OCI-M2 (cell line): ENCODE results near the gene PLEKHH2.

Source experiments
- DNase-seq: peaks from one replicate; lab custom pipeline; 2025; ENCODE audit not compliant: unreplicated experiment; lab: John Stamatoyannopoulos, UW

PLEKHH2 gene

DNA sequence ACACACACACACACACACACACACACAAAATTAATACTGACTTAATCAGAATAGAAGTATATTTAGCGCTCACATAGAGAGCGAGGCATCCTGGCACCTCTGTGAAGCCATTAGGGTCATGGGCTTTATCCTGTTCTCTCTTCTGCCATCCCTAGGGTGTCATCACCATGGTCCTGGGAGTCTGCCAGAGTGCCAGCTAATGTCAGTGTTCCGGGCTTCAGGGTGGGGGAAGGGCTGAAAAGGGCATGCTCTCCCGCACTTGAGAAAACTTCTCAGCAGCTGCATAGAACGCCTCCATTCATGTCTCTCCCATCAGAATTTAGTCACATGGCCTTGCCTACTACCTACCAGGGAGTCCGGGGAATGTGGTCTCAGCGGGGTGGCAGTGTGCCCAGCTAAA is 117.1 kb downstream of the PLEKHH2 start:
- no peak for DNase-seq

DNA sequence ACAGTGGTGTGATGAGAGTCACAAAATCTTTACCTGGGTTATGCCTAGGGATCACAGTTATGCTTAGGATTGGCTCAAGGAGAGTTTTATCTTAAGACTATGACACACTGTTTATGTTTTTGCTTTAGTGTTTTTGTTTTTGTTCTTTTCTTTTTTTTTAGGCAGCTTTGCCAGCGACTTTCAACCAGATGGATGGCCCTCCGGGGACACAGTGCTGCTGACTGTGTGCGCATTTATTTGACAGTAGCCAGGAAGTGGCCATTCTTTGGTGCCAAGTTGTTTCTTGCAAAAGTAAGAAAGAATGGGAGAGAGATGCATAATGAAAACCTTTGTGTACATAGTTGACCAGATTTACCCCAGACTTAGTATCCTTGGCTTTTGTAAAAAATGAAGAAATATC is 121.7 kb downstream of the PLEKHH2 start:
- no peak for DNase-seq

DNA sequence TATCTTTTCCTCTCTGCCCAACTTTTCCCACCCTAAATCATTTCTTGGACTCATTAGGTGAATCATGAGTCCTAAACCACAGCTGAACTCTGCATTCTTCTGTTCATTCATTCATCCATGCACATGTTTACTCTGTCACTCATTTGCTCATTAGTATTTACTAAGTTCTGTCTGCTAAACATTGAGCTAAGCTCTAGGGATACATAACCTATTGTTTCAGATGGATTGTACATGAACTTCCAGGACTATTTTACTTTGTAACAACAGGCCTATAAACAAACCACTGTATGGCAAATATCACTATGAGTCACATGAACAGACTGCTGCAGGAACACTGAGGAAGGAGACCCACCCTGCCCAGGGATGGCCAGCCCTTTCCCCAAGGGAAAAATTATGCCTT is 122.1 kb downstream of the PLEKHH2 start:
- DNase-seq, result no peak

DNA sequence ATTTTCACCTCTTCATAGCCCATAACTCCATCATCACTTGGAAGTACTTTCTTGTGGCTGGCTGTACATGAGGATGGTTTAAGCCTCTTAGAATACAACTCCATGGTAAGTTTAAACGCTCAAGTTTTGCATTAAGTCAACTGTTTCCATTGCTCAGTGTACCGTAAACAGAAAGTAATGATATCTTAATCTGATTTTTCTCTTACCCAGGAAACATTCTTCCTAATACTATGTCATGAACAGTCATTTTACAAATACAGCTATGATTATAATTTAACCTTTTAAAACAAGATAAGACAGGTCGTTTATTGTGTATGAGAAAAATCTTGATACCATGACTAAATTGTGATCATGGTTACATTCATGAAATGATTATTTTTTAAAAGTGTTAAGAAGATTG is 125.2 kb downstream of the PLEKHH2 start:
- DNase-seq, result no peak

DNA sequence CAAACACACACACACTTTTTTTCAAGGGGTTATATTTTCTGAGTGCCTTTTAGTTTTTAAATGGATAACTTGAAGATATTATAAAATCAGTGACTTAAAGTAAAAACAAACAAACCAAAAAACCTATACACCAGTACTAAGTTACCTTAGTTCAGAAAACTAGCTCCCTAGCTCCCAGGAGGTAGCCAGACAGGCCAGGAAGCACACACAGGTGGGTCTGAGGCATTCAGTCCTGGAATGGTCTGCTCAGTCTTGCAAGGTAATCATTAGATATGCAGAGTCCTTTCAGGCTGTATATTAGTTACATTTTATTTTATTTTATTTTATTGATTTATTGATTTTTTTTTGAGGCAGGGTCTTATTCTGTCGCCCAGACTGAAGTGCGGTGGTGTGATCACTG is 126.0 kb downstream of the PLEKHH2 start:
- DNase-seq, result no peak

DNA sequence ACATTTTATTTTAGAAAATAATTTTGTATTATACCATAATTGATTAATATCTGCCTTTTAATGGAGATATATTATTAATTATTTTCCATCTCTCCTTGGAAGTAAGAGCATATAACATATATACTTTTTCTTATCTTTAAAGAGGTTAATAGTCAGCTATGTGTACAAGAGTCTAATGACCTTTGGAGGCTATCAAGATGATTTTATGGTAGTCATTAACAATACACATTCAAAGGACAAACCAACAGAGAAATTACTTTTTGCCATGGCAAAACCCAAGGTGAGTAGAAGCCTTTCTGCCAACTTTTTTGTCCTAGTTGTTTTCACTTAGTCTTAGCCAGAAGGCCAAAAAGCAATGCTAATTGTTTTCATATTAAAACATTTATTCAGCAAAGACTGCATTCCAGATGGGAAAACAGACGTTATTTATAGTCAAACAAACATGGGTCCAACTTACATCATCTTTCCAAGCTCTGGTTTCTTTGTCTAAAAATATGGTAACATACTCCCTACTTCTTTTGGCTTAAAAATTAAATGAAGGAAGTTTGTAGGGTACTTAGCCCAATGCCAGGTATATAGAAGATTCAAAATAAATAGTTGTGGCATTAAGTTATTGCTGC is 127.1 kb downstream of the PLEKHH2 start:
- DNase-seq, result no peak

DNA sequence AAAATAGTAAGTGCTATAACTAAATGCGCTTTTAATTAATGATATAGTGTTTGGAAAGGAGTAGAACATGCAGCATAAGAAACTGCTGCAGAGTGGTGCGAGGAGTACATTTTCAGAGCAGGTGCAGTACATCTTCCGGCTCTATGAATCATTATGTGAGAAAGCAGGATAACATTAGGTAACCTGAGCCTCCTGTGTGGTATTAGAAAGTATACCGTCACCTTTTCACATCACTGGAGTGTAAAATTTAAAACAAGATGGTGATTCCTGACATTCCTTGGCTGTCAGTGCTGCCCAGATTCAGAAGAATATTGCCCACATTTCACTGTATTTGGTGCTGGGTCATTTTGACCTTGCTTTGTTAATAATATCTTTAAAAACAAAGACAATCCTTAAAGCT is 128.9 kb downstream of the PLEKHH2 start:
- DNase-seq, result no peak

DNA sequence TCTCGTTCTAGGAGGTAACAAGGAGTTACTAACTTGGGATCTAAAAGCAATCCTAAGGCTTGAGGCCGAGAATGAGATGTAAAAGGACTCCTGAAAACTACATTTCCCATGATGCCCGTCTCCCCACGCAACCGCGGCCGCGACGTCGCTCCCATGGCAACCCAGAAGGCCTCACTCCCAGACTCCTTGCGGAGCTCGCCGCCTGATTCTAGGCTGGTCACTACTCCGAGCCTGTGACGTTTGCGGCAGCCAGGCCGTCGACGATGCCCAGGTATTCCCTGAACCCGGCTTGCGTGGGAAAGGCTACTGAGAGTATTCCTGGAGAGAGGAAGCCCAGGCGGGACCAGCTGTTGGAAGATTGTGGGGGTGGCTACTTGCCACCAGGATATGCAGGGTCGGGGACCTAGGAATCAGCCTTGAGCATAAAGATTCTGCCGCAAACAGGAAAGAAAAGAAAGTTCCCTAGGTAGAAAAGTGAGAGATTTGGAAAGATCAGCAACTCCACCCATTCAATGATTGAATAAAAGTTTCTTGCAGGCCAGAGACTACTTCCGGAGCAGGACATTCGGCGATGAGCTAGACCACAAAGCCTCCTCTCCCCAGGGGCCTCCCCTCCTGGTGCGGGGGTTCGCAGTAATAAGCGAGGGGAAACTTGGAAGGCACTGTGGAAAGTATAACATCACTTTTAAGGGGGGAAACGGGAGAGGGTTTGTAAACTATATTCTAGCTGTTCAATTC is 137.0 kb downstream of the PLEKHH2 start, which contains the start of gene DYNC2LI1:
TSS of gene DYNC2LI1 (plus strand) at position 164 of the 738 bp plus-strand sequence. CDS start at position 264, 100 bp downstream.
- peak; percentile 22 for DNase-seq

DNA sequence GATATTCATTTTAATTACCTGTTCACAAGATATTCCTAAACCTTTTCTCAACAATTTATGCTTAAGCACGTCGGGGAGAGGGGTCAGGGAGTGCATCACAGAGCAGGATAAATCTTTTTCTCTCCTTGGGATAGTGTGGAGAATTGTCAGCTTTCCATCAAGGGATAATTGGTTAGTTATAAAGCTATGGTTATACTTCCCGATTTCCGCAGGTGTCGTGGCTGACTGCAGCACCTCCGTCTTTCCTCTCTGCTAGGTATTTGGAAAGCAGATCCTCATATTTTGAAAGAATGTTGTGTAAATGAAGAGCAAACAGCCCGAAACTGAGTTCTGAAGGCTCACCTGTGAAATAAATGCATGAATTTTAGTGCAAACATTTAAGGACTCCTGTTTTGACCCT is 137.6 kb downstream of the PLEKHH2 start:
- no peak for DNase-seq

DNA sequence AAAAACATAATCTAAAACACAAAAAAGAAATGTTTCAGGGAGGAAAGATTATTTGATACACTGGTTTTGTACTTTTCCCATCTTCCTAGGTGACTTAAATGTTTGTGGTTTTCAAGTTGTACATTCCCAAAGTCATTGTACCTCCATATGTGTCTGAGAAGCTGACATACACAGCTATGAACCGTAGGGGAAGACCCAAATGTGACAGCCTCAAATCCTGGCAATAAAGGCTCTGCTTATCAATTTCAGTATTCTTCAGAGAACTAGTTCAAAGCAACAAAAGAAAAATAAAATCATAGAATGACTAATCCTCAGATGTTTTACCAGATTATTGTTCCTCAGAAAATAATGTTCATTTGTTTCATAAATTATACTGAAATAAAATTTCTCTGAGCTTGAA is 139.3 kb downstream of the PLEKHH2 start:
- no peak for DNase-seq

DNA sequence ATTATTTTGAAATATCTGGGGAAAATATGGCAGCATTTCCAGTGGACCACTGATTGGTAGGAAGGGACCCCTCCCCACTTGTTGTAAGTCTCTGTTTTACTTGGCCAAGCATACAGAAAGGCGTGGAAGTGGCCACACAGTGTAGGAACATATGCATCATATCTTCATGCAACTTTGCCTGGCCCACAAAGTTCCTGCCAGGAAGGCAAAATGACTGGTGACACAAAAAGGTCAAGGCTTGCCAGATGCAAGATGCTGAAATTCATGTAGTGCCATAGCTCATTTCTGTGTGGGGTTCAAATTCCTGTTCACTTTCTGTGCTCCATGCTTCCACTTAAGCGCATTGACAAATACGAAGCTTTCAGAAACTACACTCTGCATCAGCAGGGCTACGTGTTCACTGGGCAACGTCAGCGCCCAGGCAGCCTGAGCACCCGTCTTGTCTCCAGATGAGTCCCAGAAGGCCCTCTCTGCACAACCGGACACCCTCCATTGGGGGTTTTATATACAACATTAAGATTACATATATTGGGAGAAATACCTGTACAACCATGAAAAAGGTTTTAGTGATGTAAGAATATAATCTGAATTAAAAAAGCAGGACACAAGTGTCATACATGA is 140.4 kb downstream of the PLEKHH2 start:
- DNase-seq, result no peak

DNA sequence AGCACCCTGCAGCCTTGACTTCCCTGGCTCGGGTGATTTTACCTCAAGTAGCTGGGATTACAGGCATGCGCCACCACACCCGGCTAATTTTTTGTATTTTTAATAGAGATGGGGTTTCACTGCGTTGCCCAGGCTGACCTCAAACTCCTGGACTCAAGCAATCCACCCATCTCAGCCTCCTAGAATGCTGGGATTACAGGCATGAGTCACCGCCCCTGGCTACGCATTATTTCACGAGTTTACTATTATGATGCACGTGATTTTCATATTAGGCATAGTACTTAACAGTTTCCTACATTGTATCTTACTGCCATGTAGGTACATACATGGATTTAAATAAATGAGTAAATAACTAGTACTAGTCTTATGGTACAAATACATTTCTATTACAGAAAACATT is 141.2 kb downstream of the PLEKHH2 start:
- no peak for DNase-seq

DNA sequence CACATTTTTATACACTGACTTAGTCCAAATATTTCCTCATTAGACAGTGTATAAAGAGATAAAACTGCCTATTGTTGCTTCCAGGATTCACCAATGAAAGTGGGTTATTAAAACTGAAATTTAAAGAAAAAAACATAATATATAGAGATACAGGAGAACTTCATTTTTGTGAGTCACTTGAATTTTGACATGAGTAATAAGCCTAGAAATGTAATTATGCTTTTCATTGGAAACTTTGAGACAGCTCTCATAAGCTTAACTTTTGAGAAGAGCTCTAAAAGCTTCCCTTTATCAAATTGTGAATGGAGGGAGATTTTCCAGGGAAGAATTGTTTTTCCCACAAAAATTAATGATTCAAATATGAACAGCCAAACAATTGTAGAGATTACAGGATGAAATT is 150.8 kb downstream of the PLEKHH2 start:
- DNase-seq, result no peak

DNA sequence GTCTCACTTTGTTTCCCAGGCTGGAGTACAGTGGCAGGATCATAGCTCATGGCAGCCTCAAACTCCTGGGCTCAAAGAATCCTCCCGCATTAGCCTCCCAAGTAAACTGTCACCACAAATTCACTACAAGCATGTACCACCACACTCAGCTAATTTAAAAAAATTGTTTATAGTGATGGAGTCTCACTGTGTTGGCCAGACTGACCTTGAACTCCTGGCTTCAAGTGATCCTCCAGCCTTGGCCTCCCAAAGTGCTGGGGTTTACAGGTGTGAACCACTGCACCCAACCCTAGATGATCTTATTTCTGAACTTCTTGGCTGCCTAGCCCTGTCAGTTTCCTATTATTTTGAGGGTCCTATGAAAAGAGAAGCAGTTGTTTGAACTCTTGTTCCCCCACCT is 151.6 kb downstream of the PLEKHH2 start:
- DNase-seq, result no peak

DNA sequence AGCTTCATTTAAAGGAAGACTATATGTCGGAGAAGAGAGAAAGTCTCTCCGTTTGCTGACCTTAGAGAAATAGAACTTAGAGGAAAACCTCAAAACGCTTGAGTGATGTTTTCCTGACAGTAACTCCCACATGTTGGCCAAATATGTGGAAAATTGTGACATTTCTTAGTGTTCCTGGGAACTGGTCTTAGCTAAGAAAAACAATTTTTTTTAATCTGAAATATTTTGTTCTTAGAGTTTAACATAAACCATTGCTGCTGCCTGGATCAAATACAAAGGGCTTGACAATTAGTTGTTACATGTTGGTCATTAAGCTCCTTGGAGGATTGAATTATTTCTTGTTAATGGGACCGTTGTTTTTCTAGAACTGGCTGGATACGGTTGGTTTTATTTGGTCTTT is 153.1 kb downstream of the PLEKHH2 start:
- DNase-seq, result no peak

DNA sequence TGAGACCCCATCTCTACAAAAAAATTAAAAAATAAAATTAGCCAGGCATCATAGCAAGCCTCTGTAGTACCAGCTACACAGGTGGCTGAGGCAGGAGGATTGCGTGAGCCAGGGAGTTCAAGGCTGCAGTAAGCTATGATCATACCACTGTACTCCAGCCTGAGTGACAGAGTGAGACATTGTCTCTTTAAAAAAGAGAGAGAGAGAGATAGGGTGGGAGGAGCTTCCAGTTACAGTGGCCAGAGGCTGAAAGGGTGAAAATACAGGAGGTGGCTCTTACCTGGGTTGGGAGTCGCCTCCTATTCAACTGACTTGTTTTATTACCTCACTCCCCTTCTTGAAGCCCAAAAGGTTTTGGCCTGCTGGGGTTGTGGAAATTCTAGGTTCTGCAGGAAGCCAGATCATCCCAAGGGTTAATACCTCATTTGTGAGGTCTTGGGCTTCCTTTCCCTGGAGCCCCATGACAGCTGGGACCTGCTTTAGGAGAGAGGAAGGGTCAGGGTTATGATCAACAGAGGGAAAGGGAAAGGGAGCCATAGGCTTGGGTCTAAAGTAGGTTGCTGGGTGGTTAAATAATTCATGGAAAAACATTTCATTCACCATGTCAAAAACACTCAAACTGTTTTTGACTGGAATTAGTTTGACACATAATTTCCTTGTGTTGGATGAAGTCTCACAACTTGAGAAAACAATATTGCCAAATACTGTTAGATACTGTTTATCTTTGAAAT is 154.1 kb downstream of the PLEKHH2 start:
- DNase-seq, result no peak

DNA sequence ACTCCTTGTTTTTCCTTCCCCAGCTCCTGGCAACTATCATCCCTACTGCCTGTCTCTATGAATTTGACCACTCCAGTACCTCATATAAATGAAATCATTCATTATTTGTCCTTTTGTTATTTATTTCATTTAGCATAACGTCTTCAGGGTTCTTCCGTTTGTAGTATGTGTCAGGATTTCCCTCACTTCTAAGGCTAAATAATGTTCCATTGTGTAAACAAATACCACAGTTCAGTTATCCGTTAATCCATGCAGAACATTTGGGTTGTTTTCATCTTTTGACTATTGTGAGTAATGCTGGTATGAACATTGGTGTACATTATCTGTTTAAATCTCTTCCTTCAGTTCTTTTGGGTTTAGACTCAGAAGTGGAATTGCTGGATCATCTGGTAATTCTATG is 155.6 kb downstream of the PLEKHH2 start:
- no peak for DNase-seq

DNA sequence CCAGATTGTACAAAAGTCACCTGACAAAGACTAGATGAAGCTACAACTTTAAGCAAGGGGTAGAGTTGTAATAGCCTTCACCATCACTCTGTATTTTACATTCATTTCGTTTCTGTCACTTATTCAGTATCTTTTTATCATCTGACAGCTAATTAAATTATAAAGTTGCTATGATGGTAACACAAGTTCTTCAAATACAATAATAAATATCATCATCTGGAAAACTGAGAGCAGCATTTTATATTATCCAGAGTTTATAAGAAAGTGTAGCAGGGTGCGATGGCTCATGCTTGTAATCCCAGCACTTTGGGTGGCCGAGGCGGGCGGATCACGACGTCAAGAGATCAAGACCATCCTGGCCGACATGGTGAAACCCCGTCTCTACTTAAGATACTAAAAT is 157.9 kb downstream of the PLEKHH2 start:
- DNase-seq, result no peak

DNA sequence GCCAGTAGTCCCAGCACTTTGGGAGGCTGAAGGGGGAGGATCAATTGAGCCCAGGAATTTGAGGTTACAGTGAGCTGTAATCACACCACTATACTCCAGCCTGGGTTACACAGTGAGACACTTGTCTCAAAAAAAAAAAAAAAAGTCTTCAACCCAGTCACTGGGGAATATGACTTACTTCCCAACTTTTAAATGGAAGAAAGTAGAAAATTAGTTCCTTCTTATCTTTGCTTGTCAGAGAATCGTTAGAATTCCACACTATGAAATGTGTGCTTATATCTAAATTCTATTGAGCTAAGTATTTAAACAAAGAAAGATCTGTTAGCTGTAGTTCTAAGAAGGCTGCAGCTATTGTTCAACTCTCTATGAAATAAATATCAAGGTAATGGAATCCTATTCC is 159.1 kb downstream of the PLEKHH2 start:
- DNase-seq, result no peak

DNA sequence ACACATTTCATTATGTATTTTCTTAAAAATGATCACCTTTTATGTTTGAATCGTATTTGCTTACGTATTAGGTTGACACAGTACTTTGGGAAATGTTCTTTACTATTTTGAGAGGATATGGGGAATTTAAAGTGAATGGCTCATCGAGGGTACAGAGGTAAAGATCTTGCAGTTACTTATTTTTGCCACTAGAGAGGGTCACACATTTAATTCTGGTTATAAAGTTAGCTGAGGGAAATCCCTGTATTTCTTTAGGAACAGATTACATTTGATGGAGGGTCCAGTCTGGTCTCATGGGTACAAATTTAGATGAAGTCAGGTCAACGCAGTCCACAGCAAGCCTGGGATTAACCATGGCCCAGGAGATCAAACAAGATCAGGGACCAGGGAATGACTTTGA is 161.2 kb downstream of the PLEKHH2 start:
- no peak for DNase-seq

DNA sequence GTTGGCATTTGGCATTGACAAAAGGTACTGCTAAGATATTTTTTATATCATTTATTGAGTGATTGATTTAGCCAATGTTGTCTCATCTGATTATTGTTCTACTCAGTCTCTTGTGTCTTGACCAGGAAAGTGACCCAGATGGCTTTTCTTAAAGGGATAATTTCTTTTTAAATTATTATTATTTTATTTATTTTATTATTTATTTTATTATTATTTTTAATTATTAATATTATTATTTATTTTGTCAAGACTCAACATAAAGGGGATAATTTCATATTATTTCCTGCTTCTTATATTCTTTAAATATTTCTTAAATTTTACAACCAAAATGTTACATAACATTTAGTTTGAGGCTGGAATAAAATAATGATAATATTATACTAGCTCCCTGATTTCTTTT is 163.8 kb downstream of the PLEKHH2 start:
- DNase-seq, result no peak

DNA sequence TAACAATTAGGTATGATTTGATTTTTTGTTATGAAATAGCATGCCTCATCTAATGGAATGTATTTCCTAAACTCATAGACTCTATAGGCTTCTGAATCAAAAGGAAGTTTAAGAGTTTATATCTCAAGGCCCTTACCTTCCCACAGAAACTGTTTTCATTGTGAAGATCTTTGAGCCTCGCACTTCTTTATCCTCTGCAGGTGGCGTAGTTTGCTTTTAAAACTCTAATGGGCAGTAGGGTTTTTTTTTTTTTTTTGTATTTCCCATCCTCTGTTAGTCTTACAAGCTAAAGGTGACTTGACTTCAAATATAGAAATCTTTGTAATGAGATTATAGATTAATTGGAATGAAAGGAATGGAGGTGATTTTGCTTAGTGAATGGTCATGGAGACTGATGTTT is 165.1 kb downstream of the PLEKHH2 start:
- DNase-seq, result no peak
